DND-41 (cell line): Measurements from ENCODE around the gene DCAF7.

Experiments
- EZH2 ChIP-seq: IDR thresholded peaks from 3 replicates; pipeline ENCODE4 v1.6.1; 2012; ENCODE audit warnings: borderline replicate concordance, low read depth, mild to moderate bottlenecking, moderate library complexity, low read length, inconsistent platforms; ENCODE audit not compliant: severe bottlenecking
- TF ChIP-seq, protein P1 (sequence below): IDR thresholded peaks from 2 replicates; pipeline ENCODE4 v1.5.1; 2012; ENCODE audit warnings: borderline replicate concordance, low read length, moderate library complexity, mild to moderate bottlenecking; ENCODE audit not compliant: poor library complexity, severe bottlenecking; ENCODE audit errors: extremely low read depth

DNA sequence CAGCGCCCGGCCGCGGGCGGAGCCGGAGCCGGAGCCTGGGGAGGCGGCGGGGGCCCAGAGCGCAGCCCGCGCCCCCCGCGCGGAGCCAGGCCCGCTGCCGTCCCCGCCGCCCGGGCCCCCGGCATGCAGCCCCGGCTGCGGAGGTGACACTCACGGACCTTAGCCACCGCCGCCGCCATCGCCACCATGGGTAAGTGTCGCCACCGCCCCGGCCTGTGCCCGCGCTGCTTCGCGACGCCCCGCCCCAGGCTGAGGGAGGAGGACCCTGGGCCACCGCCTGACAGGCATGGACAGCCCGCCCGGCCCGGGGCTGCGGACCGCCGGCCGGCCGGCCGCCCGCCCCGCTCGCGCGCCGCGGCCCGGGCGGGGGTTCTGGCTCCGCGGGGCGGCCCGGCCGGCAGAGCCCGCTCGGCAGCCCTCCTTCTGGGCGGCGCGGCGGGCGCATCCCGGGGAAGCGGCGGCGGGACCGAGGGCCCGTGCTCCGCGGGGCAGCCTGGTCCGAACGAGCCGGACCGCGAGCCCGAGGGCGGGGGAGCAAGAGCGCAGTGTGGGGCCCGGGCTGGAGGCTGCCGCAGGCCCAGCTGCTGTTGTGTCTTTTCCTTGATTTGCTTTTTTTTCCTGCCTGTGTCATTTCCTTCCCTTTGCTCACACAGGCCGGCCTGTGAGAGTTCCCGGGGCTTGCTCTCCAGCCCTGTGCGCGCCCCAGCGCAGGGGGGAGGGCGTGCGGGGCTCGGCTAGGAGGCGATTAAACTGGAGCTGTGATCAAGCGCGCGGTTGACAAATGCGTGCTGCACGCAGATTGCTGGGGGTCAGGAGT is 72.5 kb downstream of the DCAF7 start:
- TF ChIP-seq, protein P1, sequence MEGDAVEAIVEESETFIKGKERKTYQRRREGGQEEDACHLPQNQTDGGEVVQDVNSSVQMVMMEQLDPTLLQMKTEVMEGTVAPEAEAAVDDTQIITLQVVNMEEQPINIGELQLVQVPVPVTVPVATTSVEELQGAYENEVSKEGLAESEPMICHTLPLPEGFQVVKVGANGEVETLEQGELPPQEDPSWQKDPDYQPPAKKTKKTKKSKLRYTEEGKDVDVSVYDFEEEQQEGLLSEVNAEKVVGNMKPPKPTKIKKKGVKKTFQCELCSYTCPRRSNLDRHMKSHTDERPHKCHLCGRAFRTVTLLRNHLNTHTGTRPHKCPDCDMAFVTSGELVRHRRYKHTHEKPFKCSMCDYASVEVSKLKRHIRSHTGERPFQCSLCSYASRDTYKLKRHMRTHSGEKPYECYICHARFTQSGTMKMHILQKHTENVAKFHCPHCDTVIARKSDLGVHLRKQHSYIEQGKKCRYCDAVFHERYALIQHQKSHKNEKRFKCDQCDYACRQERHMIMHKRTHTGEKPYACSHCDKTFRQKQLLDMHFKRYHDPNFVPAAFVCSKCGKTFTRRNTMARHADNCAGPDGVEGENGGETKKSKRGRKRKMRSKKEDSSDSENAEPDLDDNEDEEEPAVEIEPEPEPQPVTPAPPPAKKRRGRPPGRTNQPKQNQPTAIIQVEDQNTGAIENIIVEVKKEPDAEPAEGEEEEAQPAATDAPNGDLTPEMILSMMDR = no peak
- TF ChIP-seq EZH2 = no peak
